Skeletal muscle cell (primary cell): Measurements from ENCODE around the gene DROSHA.

ENCODE experiments used
- DNase-seq: peaks from one replicate; pipeline ENCODE4 v3.0.0-alpha.2; 2010; ENCODE audit warnings: low read depth
- H3K4me3 ChIP-seq: 2 replicates; pipeline ENCODE4 v1.5.1; 2011; ENCODE audit warnings: low read depth, mild to moderate bottlenecking, control low read depth, low read length, moderate library complexity

The DROSHA gene

DNA sequence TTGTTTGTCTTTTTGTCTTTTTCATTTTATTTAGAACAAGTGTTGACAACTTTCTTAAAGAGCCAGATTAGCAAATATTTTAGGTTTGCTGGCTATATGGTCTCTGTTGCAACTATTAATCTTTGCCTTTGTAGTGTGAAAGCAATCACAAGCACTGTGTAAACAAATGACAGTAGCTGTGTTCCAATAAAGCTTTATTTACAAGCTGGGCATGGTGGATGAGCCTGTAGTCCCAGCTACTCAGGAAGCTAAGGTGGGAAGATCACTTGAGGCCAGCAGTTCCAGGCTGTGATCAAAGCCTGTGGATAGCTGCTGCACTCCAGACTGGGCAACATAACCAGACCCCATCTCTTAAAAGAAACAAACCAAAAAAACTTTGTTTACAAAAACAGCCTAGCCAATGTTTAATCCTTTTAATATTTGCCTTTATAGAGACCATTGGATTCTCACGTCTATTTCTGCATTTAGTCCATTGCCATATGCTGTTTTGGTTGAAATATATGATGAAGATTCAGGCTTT is 2.7 kb upstream of the DROSHA start:
- no peak for DNase-seq
- no peak overlapping the region for H3K4me3 ChIP-seq

DNA sequence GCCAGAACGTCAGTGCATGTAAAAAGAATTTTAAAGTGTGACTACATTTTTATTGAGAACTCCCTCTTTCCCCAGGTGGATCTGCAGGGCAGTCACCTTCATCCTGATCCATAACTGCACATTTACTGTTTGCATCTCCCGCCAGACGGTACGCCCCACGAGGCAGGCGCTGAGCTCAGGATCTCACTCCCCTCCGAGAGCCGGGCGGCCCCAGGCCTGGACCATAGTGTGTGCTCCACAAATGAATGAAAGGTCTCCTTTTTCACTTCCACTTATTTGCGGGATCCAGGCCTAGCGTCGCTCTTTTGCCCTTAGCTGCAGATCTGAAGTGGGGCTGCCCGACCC is 378 bp downstream of the DROSHA start:
- H3K4me3 ChIP-seq = peak overlapping the region; percentile 93
- DNase-seq = no peak

DNA sequence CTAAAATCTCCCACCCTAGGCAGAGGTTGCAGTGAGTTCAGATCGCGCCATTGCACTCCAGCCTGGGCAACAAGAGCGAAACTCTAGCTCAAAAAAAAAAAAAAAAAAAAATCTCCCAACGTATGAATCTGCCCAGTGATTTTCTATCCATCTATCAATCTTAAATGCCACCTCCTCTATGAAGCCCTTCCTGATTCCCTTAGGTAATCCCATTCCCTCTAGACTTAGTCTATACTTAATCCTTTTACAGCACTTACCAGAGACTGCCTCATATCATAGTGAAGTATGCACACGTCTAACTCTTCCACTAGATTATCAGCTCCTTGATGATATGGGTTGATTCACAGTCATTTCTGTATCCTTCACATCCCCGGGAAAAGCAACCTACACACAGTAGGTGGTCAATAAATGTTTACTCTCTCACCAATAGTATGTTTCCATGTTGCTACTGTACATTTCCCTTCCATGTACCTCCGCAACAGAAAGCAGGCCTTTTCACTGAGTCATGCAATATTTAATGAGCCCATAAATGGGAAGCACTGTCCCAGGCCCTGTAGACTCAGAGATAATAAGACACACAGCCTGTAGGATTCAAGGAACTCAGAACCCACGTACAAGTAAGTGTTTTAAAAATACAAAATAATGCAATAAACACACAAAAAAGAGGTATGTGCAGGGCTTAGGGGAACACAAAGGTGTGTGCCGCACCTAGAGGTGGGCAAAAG is 1.2 kb downstream of the DROSHA start:
- H3K4me3 ChIP-seq = peak overlapping the region; percentile 93
- no peak for DNase-seq

DNA sequence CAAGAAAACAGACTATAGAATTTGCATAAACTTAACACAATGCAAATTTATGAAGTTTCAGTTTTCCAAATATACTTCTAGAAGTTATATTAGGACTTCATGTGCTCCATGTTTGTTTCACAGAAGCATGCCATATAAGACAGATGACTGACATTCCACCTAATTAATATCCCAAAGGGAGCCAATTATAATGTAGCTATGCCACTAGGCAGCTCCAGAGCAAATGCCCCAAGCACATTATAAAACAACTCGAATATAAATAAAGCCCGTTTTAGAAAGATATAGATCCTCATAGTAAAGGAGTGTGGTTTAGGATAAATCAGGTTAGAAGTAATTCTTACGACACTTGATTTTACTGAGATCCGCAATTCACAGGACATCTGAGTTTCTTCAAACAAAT is 8.9 kb downstream of the DROSHA start:
- DNase-seq = no peak
- H3K4me3 ChIP-seq = no peak overlapping the region

DNA sequence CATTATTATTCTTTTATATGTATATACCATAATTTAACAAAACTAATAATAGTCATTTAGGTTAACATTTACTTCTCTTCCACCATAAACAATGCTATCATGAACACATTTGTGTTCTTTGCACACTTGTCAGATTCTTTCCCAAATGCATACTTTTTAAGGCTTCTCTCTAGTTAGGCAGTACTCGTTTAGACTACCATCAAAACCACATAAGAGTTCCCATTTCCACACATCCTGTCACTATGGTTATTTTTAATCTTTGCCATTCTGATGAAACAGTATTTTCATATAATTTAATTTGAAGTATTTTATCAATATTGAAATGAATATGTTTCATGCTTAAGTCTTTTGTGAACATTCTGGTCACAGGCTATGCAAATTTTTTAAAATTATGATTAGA is 15.1 kb downstream of the DROSHA start:
- no peak for DNase-seq
- H3K4me3 ChIP-seq = no peak overlapping the region

DNA sequence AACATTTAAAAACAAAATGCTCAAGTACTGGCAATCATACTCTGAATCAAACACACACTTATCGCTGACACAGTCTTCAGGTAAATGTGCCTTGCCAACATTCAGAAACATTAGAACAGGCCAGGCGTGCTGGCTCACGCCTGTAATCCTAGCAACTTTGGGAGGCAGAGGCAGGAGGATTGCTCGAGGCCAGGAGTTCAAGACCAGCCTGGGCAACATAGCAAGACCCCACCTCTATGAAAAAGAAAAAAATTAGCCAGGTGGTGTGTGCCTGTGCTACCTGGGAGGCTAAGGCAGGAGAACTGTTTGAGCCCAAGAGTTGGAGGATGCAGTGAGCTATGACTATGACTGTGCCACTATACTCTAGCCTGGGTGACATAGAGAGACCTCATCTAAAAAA is 20.6 kb downstream of the DROSHA start:
- no peak for DNase-seq
- H3K4me3 ChIP-seq = no peak overlapping the region

DNA sequence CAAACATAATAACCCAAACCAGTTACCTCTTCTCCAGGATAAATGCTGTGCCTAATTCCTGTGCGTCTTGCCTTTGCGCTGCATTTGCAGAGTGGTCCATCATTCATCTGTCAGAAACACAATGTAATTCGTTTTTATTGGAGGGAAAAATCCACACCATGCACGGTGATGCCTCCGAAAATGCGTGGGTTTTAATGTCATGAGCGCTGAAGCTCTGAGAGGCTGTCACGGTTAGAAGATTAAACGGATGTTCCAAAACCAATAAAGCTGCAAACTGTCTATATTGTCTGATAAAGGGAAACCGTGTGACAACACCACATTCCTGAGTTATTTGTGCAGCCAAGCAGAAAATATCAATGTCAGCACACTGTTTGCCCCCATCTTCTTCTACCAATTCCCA is 27.4 kb downstream of the DROSHA start:
- no peak overlapping the region for H3K4me3 ChIP-seq
- no peak for DNase-seq

DNA sequence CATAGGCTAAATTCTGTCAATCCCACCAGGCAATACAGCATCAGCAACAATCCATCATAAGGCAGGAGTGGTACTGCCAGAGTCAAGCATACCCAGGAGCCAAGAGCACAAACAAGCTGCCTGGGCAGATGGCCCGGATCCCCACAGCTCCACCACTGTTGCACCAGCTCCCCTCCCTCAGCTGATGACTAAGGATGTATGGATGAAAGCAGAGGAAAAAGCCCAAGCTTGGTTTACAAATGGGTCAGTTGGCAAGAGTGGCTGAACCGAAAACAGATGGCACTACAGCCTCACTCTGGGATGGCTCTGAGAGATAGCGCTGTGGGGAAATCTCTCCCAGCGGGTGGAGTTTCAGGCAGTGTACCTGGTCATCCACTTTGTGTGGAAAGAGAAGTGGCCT is 29.4 kb downstream of the DROSHA start:
- no peak for DNase-seq
- H3K4me3 ChIP-seq = no peak overlapping the region

DNA sequence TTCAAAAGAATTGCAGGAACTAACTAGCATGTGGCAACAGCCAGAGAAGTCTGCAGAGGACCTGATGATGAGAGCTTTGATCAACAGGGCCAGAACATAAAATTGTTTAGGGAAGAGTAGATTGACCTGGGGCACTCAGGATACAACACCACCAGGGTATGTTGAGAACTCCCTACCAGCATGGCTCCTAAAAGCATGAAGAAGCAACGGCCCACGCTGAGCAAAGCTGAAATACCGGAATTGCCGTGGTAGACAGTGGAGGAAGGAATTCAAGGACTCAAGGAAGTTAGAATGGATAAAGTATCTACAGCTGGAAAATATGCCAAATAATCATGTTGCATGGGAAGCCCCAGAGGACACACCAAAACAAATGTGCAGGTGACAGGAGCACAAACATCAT is 31.6 kb downstream of the DROSHA start:
- no peak overlapping the region for H3K4me3 ChIP-seq
- no peak for DNase-seq

DNA sequence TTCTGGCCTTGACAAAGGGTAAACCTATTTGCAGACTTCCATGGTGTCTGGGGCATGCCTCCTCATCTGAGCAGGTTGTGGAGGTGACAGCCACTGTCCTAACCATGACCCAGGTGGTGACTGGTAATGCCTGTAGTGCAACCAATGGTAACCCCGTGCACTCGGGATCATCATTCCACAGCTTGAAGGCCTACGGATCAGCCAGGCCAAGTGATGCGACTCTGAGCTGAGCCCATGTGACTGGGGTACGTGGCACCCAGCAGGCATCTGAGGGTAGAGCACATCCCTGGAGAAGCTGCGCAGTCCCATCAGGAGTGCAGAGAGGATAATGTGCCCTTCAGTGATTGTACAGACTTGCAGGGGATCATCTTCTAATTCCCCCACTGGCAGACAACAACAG is 35.0 kb downstream of the DROSHA start:
- no peak overlapping the region for H3K4me3 ChIP-seq
- DNase-seq = no peak

DNA sequence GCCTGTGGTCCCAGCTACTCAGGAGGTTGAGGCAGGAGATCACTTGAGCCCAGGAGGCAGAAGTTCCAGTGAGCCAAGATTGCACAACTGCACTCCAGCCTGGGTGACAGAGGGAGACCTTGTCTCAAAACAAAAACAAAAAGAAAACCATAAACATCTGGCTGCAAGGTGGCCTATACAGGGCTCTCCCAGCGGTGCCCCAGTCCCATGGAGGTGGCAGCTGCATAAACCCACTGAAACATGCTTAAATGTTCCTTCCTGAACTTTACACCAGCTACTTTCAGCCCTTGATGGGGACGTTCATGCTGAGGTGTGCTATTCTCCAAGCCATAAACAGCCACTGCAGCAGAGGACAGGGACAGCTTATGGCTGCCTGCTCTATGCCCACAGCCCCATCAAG is 35.6 kb downstream of the DROSHA start:
- no peak overlapping the region for H3K4me3 ChIP-seq
- no peak for DNase-seq

DNA sequence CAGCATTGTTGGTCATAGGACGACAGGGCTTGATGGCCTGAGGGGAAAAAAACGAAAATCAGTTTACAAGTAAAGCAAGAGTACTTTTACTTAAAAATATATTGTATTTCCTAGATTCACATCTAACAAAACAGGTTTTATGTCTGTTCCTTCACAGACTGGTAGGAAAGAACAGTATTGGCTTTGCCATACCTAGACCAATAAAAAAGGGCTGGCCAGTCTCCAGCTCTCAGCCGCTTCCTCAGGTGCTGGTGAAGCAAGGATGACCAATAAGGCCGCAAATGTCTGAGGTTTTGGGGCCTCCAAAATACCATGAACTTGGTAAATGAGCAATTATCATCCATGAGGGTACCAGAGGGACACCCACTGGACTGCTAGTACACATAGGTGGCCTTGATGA is 36.6 kb downstream of the DROSHA start:
- no peak overlapping the region for H3K4me3 ChIP-seq
- DNase-seq = no peak

DNA sequence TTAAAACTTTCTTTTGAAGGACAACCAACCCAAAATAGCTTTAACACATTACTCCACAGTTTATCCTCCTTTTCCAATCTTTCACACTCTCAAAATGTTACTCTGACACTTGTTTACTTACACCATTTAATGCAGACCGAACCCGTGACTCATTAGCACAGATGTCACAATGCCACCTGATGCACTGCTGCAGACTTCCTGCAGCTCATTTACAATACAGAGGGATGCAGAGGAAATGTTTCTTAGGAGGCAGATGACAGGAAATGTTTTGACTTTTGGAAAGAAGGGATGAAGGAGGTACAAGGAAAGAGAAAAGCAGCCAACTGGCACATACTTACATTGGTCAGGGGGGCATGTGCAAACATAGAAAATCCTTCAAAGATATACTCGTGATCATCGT is 39.0 kb downstream of the DROSHA start:
- H3K4me3 ChIP-seq = no peak overlapping the region
- DNase-seq = no peak

DNA sequence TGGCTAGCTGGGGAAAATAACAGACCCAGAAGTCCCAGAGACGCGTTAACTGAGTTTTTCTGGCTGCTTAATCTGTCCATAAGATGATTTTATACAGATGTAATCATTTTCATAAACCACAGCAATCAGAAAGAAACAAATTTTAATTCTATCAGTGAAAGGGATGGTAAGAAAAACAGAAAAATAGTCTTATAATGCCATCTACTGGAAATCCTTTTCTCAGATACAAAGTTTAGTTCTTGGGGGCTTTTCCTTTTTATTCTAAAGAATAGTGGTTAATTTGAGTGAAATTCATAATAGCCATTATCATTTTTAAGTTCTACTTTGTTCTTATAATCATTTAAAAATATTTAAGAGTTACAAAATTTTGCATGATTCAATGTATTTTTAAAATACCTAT is 44.4 kb downstream of the DROSHA start:
- H3K4me3 ChIP-seq = no peak overlapping the region
- DNase-seq = no peak

DNA sequence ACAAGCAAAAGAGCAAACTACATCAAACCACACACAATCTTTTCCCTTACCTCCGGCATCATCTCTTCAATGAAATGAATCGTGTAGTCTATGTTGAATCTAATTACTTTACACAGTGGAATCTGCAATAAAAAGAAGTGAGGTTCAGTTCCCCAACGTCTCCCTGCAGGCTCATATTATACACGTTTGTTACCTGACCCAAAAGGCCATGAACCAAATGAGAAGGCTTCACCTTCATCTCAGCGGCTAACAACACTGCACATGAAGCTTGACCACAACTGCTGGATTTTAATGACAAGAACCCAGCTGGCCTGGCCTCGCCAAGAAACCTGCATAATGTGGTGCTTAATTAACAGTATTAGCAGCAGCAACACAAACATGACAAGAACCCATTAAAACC is 45.5 kb downstream of the DROSHA start:
- DNase-seq = no peak
- no peak overlapping the region for H3K4me3 ChIP-seq

DNA sequence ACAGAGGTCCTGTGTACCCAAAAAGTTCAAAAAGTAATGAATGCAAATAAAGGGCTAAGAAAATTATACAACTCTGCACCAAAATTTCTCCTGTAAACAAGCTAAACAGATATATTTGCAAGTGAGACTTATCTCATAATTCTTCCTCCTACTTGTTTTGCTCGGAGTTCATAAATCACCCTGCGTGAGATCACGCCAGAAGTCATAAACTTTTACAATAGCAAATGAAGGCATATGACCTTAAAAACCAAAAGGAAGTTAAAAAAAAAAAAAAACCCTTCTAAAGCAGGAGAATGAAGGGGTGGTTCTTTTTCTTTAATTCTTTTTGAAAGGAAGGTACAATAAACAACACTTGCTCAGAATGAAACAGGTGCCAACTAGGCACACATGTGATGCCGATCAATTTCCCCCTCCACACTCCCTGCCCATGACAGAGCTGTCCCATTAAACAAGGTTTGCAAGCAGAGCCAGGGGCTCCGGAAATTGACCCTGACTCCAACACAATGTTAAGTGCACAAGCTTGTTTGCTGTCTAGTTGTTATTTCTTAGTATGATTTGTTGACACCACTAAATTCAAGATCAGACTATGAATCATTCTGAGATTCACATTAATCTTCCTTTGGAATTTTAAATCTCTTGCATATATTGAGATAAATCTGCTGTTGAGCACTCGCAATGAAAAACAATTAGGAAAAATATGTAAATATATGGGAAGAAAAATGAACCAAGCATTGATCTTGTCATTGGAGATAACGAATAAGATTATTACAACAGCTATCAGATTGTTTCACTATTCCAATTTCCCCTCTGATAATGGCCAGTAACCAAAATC is 46.3 kb downstream of the DROSHA start:
- DNase-seq = no peak
- H3K4me3 ChIP-seq = no peak overlapping the region

DNA sequence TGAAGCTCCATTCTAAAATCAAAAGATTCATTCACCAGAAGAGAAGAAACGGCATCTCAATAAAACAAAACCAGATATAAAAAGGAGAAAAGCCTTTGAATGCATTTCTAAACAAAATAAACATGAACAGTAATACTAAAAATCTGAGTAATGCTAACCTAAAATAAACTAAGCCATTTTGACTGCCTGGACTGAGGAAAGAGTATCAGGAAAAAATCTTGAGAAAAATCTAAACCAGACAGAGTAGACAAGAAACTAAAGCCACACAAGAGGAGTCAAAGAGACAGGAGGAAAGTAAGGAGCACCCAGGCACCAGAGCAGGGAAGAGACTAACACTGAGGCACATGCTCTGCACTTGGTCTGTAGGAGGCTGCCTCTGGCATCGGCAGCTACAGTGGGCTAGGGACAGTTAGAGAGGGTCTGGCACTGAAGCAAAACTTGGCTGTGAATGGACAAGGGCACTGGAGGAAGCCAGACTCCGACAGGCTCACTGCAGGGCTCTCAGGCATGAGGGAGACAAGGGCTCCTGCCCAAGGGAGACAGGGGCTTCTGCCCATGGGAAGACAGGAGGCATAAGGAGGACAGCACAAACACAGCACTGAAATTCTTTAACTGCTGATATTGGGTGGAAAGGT is 50.2 kb downstream of the DROSHA start:
- H3K4me3 ChIP-seq = no peak overlapping the region
- no peak for DNase-seq

DNA sequence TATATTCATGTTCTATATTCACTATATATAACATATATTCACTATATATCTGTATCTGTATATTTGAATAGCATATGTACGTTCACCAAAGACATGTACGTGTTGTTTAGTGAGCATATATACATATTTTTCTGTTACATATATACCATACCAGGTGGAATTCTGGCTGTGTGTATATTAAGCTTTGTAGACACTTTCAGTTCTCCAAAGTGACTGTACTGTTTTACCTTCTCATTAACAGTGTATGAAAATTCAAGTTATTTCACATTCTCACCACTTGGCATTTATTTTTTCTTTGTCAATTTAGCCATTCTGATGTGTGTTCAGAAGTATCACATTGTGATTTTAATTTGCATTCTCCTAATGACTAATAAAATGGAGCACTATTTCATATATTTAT is 52.2 kb downstream of the DROSHA start:
- no peak overlapping the region for H3K4me3 ChIP-seq
- DNase-seq = no peak

DNA sequence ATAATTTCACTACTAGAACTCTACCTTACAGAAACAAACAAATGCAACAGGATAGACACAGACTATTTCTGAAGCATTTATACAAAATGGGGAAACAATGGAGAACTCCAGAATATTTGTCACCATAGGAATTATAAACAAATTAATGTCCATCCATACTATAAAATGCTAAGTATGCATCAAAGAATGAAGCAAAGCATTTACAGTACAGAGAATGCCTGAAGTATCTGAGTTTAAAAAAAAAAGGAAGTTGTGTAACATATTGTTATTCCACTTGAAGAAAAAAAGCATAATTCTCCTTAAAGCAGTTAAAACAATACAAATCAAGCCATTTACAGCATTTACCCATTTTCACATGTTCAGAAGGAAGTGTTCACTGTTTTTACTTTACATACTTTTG is 53.0 kb downstream of the DROSHA start:
- DNase-seq = no peak

DNA sequence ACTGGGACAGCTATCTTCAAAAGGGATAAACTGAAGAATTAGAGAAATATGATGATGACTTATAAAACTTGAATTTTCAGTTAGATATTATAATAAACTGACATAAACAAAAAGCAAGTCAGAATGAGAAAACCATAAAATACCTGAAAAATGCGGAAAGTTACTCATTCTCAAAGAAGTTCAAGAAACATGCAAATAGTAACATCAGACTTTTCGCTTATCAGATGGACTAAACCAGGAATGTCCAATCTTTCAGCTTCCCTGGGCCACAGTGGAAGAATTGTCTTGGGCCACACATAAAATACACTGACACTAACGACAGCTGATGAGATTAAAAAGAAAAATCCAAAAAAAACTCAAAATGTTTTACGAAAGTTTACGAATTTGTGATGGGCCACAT is 53.9 kb downstream of the DROSHA start:
- H3K4me3 ChIP-seq = no peak overlapping the region
- DNase-seq = no peak

More for the DNA sequence above, 53.0 kb downstream of the DROSHA start:
- no peak overlapping the region for H3K4me3 ChIP-seq

DNA sequence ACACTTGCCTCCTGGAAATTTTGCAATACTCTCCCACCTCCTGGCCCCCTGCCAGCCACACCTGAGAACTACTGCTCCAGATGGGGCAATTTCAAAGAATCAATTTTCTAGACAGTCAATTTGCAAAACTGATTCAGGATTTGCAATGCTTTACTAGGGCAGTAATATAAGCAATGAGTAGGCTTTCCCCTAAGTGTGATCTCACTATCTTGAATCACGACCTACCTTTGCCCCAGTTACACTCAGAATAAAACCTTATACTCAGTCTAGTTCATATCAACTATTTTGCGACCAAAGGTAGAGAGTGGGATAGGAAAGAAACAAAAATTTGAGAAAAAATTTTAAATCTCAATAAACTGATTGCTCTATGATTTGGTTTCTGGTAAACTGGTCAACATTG is 54.4 kb downstream of the DROSHA start:
- no peak overlapping the region for H3K4me3 ChIP-seq
- no peak for DNase-seq
